Upper lobe of left lung (tissue), 4 donors: ENCODE data around the gene CD164L2.

Source experiments
- POLR2A ChIP-seq, 4 donors: fragments of 450-650 bp; IDR thresholded peaks; one replicate each; pipeline ENCODE4 v1.5.1; 2016 to 2017; ENCODE audit warnings: antibody characterized with exemption in 4 of 4, mild to moderate bottlenecking in 2 of 4
- POLR2AphosphoS5 ChIP-seq, 2 donors: sonication (generic); formaldehyde crosslinking; IDR thresholded peaks; one replicate each; pipeline ENCODE4 v1.5.1; 2017; ENCODE audit warnings: antibody characterized with exemption in 2 of 2
- TF ChIP-seq, protein P1 (sequence below), 6 experiments: fragments of 450-650 bp in 4 of 6; fragments of 200-600 bp in 2 of 6; sonication (generic) in 2 of 6; IDR thresholded peaks; one replicate each; pipeline ENCODE4 v1.5.1; 2016 to 2019; ENCODE audit warnings: antibody characterized with exemption in 6 of 6

DNA sequence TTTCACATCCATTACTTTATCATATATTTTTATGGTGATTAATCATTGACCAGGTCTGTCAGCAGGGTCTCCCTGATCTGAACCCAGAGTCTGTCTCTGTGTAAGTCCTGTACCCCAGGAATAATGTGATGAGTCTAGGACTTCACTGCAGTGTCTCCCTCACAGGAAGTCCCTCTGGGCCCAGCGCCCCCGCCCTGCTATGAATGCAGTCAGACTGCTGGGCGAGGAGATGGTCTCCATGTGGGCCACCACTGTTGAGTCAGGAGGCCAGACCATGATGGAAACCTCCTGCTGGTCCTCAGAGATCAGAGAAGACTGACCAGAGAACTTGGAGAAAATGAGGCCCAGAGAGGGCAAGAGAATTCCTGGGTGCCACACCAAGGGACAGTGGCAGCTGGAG lies 51.7 kb downstream of the CD164L2 start:
- TF ChIP-seq, protein P1, sequence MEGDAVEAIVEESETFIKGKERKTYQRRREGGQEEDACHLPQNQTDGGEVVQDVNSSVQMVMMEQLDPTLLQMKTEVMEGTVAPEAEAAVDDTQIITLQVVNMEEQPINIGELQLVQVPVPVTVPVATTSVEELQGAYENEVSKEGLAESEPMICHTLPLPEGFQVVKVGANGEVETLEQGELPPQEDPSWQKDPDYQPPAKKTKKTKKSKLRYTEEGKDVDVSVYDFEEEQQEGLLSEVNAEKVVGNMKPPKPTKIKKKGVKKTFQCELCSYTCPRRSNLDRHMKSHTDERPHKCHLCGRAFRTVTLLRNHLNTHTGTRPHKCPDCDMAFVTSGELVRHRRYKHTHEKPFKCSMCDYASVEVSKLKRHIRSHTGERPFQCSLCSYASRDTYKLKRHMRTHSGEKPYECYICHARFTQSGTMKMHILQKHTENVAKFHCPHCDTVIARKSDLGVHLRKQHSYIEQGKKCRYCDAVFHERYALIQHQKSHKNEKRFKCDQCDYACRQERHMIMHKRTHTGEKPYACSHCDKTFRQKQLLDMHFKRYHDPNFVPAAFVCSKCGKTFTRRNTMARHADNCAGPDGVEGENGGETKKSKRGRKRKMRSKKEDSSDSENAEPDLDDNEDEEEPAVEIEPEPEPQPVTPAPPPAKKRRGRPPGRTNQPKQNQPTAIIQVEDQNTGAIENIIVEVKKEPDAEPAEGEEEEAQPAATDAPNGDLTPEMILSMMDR (IDR thresholded peaks at IDR 0.05), result no peak
- TF ChIP-seq POLR2A (IDR thresholded peaks at IDR 0.05) (no peak), POLR2AphosphoS5 (IDR thresholded peaks at IDR 0.05) (no peak)
